Activated CD8-positive, alpha-beta memory T cell treated with anti-CD3 and anti-CD28 coated beads, Interleukin-2, amount 50 U/mL, for 24 hours (primary cell): ENCODE results near the gene NEU3.

Source experiments
- DNase-seq: peaks from one replicate; pipeline ENCODE4 v3.0.0-alpha.2; 2020; ENCODE audit errors: extremely low read depth

NEU3 gene

GRCh38 chr11:75063741-75064314 lies 75.1 kb downstream of the NEU3 start:
- no peak for DNase-seq

GRCh38 chr11:75066061-75066460 lies 77.3 kb downstream of the NEU3 start:
- no peak for DNase-seq
